Activated naive CD4-positive, alpha-beta T cell treated with anti-CD3 and anti-CD28 coated beads, Interleukin-2, amount 10 ng/mL, durations not matched to agents 7 days and 5 days (primary cell): ENCODE measurements around the gene GPR146.

Experiments used
- CTCF ChIA-PET: fragments of 350-600 bp; sonication (Branson Sonifier 250); formaldehyde crosslinking; loops from one replicate; lab custom pipeline; 2021; ENCODE audit warnings: antibody characterized with exemption; lab: Charles Lee
- DNase-seq: peaks from one replicate; pipeline ENCODE4 v3.0.0-alpha.2; 2020
- H3K27ac Mint-ChIP-seq: one replicate; pipeline ENCODE4 v1.8.0; 2021; ENCODE audit warnings: mild to moderate bottlenecking, moderate library complexity, mixed read lengths
- H3K27me3 Mint-ChIP-seq: one replicate; pipeline ENCODE4 v1.8.0; 2021; ENCODE audit warnings: mild to moderate bottlenecking, mixed read lengths
- H3K36me3 Mint-ChIP-seq: one replicate; pipeline ENCODE4 v1.8.0; 2021; ENCODE audit warnings: mixed read lengths
- H3K4me1 Mint-ChIP-seq: one replicate; pipeline ENCODE4 v1.8.0; 2021; ENCODE audit warnings: mixed read lengths
- H3K4me3 Mint-ChIP-seq: one replicate; pipeline ENCODE4 v1.8.0; 2021; ENCODE audit warnings: mild to moderate bottlenecking, moderate library complexity, mixed read lengths
- H3K9me3 Mint-ChIP-seq: one replicate; pipeline ENCODE4 v1.8.0; 2021; ENCODE audit warnings: mixed read lengths

GPR146 gene

DNA sequence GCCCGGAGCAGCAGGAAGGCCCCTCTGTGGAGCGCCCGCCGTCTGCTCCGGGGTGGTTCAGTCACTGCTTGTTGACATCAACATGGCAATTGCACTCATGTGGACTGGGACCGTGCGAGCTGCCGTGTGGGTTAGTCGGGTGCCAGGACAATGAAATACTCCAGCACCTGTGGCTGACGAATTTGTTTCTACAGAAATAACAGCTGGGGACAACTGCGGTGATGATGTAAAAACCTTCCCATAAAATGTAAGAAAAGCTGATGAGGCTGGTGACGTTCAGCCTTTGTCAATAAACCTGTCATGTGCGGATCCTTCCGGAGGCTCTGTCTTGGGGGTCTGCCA, 49.1 kb downstream of the GPR146 start:
- Mint-ChIP-seq H3K4me3 (no peak overlapping the region), H3K27ac (no peak overlapping the region), H3K4me1 (no peaks in the 10 kb centered on the region), H3K36me3 (no peaks in the 10 kb centered on the region), H3K9me3 (no peaks in the 10 kb centered on the region), H3K27me3 (no peaks in the 10 kb centered on the region)
- no peak for DNase-seq
- CTCF ChIA-PET: interaction anchor here (1.3 to 2.4 kb wide), 2 partner anchors 8 to 9 kb away, joined by 3 to 12 read pairs; no protein-coding TSS in a partner anchor

- no peak for DNase-seq
- CTCF ChIA-PET: interaction anchor here (1.3 to 2.4 kb wide), 3 partner anchors 8 to 101 kb away, joined by 3 to 12 read pairs (median 4); no protein-coding TSS in a partner anchor
- no peaks in the 10 kb centered on the region for H3K4me1 Mint-ChIP-seq
- no peaks in the 10 kb centered on the region for H3K27me3 Mint-ChIP-seq
- H3K36me3 Mint-ChIP-seq: no peaks in the 10 kb centered on the region
- no peak overlapping the region for H3K4me3 Mint-ChIP-seq
- no peak overlapping the region for H3K27ac Mint-ChIP-seq
- no peaks in the 10 kb centered on the region for H3K9me3 Mint-ChIP-seq
Observed at GRCh38 chr7:1093916-1094508, 49.7 kb downstream of the GPR146 start.

- H3K4me1 Mint-ChIP-seq: no peaks in the 10 kb centered on the region
- no peaks in the 10 kb centered on the region for H3K9me3 Mint-ChIP-seq
- no peaks in the 10 kb centered on the region for H3K36me3 Mint-ChIP-seq
- no peak for DNase-seq
- CTCF ChIA-PET: interaction anchor here (1.7 to 2.4 kb wide), 2 partner anchors 9 to 102 kb away, joined by 4 to 12 read pairs; no protein-coding TSS in a partner anchor
- H3K27ac Mint-ChIP-seq: no peak overlapping the region
- no peak overlapping the region for H3K4me3 Mint-ChIP-seq
- H3K27me3 Mint-ChIP-seq: no peaks in the 10 kb centered on the region
Observed at GRCh38 chr7:1094870-1095269, 50.5 kb downstream of the GPR146 start.

- DNase-seq: no peak
- CTCF ChIA-PET: interaction anchor here (0.5 to 2.4 kb wide), 3 partner anchors 10 to 103 kb away, joined by 3 to 12 read pairs (median 4); no protein-coding TSS in a partner anchor
- H3K4me1 Mint-ChIP-seq: no peaks in the 10 kb centered on the region
- H3K9me3 Mint-ChIP-seq: no peaks in the 10 kb centered on the region
- H3K27ac Mint-ChIP-seq: no peak overlapping the region
- no peaks in the 10 kb centered on the region for H3K27me3 Mint-ChIP-seq
- no peak overlapping the region for H3K4me3 Mint-ChIP-seq
- H3K36me3 Mint-ChIP-seq: no peaks in the 10 kb centered on the region
Observed at GRCh38 chr7:1095621-1096155, 51.3 kb downstream of the GPR146 start.

DNA sequence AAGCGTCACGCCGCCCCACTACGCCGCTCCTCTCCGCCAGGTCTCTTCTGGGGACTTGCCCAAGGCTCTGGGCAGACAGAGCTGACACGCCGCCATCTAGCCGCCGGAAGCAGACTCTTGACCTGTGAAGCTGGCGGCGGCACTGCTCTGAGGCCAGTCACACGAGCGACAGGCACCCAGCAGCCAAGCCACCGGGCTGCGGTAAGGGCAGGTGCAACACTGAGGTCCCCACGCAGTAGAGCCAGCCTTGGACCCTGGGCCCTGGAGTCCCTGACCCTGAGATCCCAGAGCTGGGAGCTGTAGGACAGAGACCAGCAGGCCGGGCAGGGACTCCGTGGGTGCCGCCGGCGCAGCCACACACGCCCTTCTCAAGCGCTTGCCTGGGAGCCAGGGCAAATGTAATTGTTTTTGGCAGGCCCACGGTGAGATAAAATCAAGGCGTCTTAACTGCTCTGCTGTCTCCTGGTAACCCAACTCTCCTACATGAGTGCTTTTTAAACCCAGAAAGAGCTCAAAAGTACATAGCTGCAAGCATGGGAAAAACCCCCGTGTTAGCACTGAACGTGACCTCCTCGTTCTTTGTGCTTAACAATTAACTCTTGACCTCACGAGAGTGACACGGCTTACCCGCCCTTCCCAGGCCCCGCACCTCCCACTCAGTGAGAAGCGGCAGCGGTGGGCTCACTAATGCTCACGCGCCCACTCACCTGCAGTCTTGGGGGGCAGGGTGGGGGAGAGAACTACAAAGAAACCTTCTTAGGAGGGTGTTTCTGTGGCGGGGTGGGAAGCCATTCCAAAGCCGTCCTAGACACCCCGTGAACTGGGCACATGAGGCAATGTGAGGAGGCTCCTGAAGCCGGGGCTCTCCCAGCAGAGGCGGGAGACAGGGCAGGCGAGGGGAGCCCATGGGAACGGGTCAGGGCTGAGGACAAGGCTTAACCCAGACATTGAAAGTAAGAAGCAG, 52.1 kb downstream of the GPR146 start:
- CTCF ChIA-PET: no interaction called here
- no peak for DNase-seq
- H3K27ac Mint-ChIP-seq: no peak overlapping the region

GRCh38 chr7:1097120-1097504, 52.8 kb downstream of the GPR146 start:
- H3K9me3 Mint-ChIP-seq: no peaks in the 10 kb centered on the region
- CTCF ChIA-PET: no interaction called here
- no peaks in the 10 kb centered on the region for H3K36me3 Mint-ChIP-seq
- H3K4me3 Mint-ChIP-seq: no peak overlapping the region
- no peak for DNase-seq
- no peak overlapping the region for H3K27ac Mint-ChIP-seq
- H3K4me1 Mint-ChIP-seq: no peaks in the 10 kb centered on the region
- H3K27me3 Mint-ChIP-seq: no peaks in the 10 kb centered on the region

More for the DNA sequence above, 52.1 kb downstream of the GPR146 start:
- H3K27me3 Mint-ChIP-seq: no peaks in the 10 kb centered on the region
- H3K4me1 Mint-ChIP-seq: no peaks in the 10 kb centered on the region
- no peak overlapping the region for H3K4me3 Mint-ChIP-seq
- no peaks in the 10 kb centered on the region for H3K9me3 Mint-ChIP-seq
- no peaks in the 10 kb centered on the region for H3K36me3 Mint-ChIP-seq

DNA sequence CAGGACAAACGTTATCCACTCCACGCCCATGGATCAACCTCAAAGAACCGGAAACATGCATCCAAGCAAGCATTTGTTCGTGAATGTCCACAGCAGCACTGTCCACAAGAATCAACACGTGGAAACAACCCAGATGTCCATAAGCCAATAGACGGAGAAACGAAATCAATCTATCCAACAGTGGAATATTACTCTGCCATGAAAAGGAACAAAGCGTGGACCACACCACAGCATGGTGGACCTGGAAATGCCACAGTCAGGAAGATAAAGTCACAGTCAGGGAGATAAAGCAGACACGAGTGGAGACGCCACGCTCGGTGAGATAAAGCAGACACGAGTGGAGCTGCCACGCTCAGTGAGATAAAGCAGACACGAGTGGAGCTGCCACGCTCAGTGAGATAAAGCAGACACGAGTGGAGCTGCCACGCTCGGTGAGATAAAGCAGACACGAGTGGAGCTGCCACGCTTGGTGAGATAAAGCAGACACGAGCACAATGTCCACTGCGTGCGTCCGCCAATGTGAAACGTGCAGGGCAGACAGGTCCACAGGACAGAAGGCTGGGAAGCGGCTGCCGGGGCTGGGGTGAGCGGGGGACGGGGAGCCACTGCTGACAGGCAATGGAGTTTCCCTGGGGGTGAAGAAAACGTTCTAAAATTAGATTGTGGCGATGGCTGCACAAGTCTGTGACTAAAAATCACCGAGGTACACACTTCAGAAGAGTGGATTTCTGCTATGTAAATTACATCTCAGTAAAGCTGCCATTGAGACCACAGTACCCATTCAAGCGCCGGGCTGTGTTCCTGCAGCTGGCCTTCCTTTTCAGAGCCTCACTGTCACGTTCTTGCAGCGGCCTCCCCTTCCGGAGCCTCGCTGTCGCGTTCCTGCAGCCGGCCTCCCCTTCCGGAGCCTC, 54.2 kb downstream of the GPR146 start:
- Mint-ChIP-seq H3K9me3 (no peaks in the 10 kb centered on the region), H3K4me1 (peaks cover 7% of the 10 kb centered on the region), H3K27me3 (no peaks in the 10 kb centered on the region), H3K27ac (no peak overlapping the region), H3K4me3 (no peak overlapping the region), H3K36me3 (no peaks in the 10 kb centered on the region)
- CTCF ChIA-PET: no interaction called here
- DNase-seq: no peak

DNA sequence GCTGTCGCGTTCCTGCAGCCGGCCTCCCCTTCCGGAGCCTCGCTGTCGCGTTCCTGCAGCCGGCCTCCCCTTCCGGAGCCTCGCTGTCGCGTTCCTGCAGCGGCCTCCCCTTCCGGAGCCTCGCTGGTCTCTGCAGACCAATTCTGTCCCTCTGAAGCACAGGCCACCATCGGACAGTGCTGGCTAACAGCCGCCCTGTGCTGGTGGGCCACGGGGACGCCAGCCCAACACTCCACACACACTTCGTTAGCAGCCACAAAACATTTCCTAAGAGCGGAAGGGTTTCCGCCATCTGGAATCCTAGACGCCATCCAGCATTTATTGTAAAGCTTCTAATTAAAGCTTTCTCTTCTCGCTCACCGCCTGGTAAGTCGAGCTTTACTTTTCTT, 54.8 kb downstream of the GPR146 start:
- Mint-ChIP-seq H3K4me3 (no peak overlapping the region), H3K27ac (no peak overlapping the region), H3K36me3 (no peaks in the 10 kb centered on the region), H3K9me3 (no peaks in the 10 kb centered on the region), H3K27me3 (no peaks in the 10 kb centered on the region), H3K4me1 (peaks cover 9% of the 10 kb centered on the region)
- CTCF ChIA-PET: no interaction called here
- no peak for DNase-seq

DNA sequence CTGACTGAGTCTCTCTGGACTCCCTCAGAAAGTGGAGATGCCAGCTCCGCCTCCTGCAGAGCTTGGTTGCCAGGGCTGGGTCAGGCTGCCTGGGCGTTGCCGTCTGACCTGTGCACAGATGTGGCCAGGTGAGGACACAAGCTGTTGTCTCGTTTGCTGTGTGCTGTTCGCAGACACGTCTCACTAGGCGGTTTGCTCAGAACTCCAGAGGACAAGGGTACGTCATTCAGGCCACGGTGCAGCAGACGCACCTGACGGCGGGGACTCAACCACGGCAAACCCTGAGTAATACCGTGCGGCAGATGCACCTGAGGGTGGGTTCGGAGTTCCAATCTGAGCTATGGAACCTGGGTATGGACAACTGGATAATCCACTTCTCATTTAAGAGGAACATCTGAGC, 55.3 kb downstream of the GPR146 start:
- no peaks in the 10 kb centered on the region for H3K27me3 Mint-ChIP-seq
- no peak overlapping the region for H3K4me3 Mint-ChIP-seq
- H3K27ac Mint-ChIP-seq: no peak overlapping the region
- no peaks in the 10 kb centered on the region for H3K9me3 Mint-ChIP-seq
- CTCF ChIA-PET: no interaction called here
- DNase-seq: no peak
- no peaks in the 10 kb centered on the region for H3K36me3 Mint-ChIP-seq
- peaks cover 14% of the 10 kb centered on the region for H3K4me1 Mint-ChIP-seq

DNA sequence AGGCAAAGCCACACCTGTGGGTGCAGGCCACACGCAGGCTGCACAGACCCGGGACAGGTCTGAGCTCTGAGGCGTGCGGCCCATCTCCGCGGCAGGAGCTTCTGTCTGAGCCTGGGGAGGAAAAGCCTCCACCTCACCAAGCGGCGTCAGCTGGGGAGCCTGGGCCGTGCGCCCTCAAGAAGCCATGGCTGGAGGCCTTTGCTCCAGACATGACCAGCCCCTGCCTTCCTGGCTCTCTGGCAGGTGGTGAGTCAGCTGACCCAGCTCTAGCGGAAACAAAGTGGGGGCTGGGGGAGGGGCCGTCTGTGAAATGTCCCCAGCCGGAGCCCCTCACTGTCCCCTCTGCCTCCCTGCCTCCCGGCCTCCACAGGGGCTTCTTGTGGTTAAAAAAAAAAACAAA, 56.0 kb downstream of the GPR146 start:
- CTCF ChIA-PET: no interaction called here
- no peaks in the 10 kb centered on the region for H3K27me3 Mint-ChIP-seq
- H3K36me3 Mint-ChIP-seq: no peaks in the 10 kb centered on the region
- no peak overlapping the region for H3K27ac Mint-ChIP-seq
- no peaks in the 10 kb centered on the region for H3K9me3 Mint-ChIP-seq
- H3K4me1 Mint-ChIP-seq: peaks cover 21% of the 10 kb centered on the region
- DNase-seq: no peak
- H3K4me3 Mint-ChIP-seq: no peak overlapping the region

DNA sequence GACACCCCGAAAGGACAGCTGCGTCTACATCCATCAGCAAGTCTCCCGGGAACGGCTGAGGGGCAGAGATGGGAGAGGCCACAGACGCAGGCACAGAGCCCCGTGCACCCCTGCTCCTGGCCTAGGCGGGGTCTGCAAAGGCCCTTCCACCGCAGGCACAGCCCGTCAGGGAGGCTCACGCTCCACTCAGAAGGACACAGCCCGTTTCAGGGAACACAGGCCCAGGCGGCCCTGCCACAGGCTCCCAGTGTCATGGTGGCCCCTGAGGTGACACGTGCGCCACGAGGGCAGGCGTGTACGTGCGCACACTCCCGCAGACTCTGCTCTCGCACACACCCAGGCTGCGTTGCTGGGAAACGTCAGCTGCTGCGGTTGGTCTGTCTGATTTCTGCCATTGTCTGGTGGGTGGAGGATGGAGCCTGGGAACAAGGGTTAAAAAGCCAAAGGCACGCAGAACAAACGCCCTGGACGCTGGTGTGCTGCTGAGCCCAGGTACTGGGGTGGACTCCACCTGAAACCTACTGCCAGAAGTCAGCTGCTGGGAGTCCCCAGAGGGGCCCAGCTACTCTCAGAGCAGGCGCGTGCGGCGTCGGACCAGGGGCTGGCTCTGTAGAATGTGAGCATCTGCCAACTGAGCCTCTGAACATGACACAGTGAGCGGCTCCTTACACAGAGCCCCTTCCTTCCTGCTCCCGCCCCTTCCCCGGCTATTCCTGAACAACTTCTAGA, 56.7 kb downstream of the GPR146 start:
- H3K27me3 Mint-ChIP-seq: no peaks in the 10 kb centered on the region
- CTCF ChIA-PET: interaction anchor here (0.9 kb wide), 1 partner anchor 37 kb away, joined by 3 read pairs; a partner anchor contains a TSS
- H3K4me1 Mint-ChIP-seq: peaks cover 23% of the 10 kb centered on the region
- H3K9me3 Mint-ChIP-seq: no peaks in the 10 kb centered on the region
- no peaks in the 10 kb centered on the region for H3K36me3 Mint-ChIP-seq
- no peak for DNase-seq
- no peak overlapping the region for H3K27ac Mint-ChIP-seq
- no peak overlapping the region for H3K4me3 Mint-ChIP-seq

- no peak overlapping the region for H3K4me3 Mint-ChIP-seq
- no peak overlapping the region for H3K27ac Mint-ChIP-seq
Observed at GRCh38 chr7:1101563-1102431, 57.5 kb downstream of the GPR146 start.

More at GRCh38 chr7:1101563-1102431, 57.5 kb downstream of the GPR146 start:
- no peaks in the 10 kb centered on the region for H3K9me3 Mint-ChIP-seq
- CTCF ChIA-PET: interaction anchor here (0.9 to 2.0 kb wide), 4 partner anchors 36 to 109 kb away, joined by 3 to 7 read pairs (median 4); a partner anchor contains a TSS
- H3K4me1 Mint-ChIP-seq: peaks cover 23% of the 10 kb centered on the region
- no peaks in the 10 kb centered on the region for H3K36me3 Mint-ChIP-seq
- H3K27me3 Mint-ChIP-seq: no peaks in the 10 kb centered on the region
- DNase-seq: no peak
